BLaER1 treated with 17β-estradiol and CSF1 and Interleukin-3, amounts not matched to agents 10 nM and 100 nM (cell line): ENCODE measurements around the gene GRIK1.

ENCODE experiments used
- H3K27ac ChIP-seq, 11 experiments: shearing (Covaris generic); formaldehyde crosslinking; 2 replicates each; pipeline ENCODE4 v1.8.1; 2022
- H3K27me3 ChIP-seq, 11 experiments: shearing (Covaris generic); formaldehyde crosslinking; 2 replicates each; pipeline ENCODE4 v1.8.1; 2022
- H3K36me3 ChIP-seq, 11 experiments: shearing (Covaris generic); formaldehyde crosslinking; 2 replicates each; pipeline ENCODE4 v1.8.1; 2022
- H3K4me1 ChIP-seq, 10 experiments: shearing (Covaris generic); formaldehyde crosslinking; 2 replicates each; pipeline ENCODE4 v1.8.1; 2022
- H3K4me2 ChIP-seq, 11 experiments: shearing (Covaris generic); formaldehyde crosslinking; 2 replicates each; pipeline ENCODE4 v1.8.1; 2022
- H3K4me3 ChIP-seq, 10 experiments: shearing (Covaris generic); formaldehyde crosslinking; 2 replicates each; pipeline ENCODE4 v1.8.1; 2022
- H3K9ac ChIP-seq, 11 experiments: shearing (Covaris generic); formaldehyde crosslinking; 2 replicates each; pipeline ENCODE4 v1.8.1; 2022
- H3K9me3 ChIP-seq, 11 experiments: shearing (Covaris generic); formaldehyde crosslinking; replicated peaks in 1 of 11; 2 replicates each; pipeline ENCODE4 v1.8.1; 2022
- H4K20me1 ChIP-seq, 11 experiments: shearing (Covaris generic); formaldehyde crosslinking; 2 replicates each; pipeline ENCODE4 v1.8.1; 2022
- Cebpa-rat ChIP-seq, 11 experiments: shearing (Covaris generic); IDR thresholded peaks; 2 replicates each; pipeline ENCODE4 v1.8.1; 2022

The GRIK1 gene

DNA sequence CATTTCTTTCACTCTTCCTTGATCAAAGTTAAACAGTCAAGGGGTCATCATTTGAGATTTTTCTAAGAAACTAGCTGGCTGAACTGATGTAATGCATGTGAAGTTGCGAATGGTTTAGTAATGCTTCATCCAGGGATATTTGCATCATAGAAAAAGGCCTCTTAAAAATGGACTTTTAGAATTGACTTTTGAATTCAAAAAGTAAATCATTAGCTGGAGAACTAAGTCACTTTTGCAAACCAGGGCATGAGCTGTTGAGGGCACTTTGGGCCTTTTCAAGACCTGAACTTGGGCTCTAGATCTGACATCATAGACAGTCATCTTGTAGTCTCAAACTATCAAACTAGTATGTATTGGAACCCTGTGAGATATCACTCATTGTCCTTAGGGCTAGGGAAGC, 85.0 kb downstream of the GRIK1 start:
- Histone ChIP-seq H3K4me3 (no peak overlapping the region), H4K20me1 (no peaks in the 10 kb centered on the region), H3K27me3 (no peaks in the 10 kb centered on the region), H3K4me2 (no peak overlapping the region), H3K9me3 (no peaks in the 10 kb centered on the region), H3K9ac (no peak overlapping the region), H3K4me1 (no peaks in the 10 kb centered on the region), H3K36me3 (no peaks in the 10 kb centered on the region), H3K27ac (no peak overlapping the region)
- TF ChIP-seq Cebpa-rat (IDR thresholded peaks at IDR 0.05): no peak

DNA sequence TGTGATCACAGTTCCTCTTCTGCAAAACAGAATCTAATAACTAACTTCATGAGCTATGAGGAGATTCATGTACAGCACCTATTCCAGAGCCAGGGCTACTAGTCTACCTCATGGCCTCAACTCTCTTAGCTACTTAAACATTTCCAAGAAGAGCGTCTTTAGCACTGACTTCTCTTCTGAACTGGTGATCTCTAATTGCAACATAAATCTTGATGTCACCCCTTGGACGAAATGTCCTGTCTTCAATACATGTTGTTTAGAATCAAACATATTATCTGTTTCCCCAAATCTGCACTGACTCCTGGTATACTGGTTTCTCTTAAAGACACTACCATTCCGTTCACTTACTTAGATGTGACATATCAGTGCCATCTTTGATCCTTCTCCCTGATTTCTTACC, 88.2 kb downstream of the GRIK1 start:
- Histone ChIP-seq H3K27ac (no peak overlapping the region), H4K20me1 (no peaks in the 10 kb centered on the region), H3K9me3 (no peaks in the 10 kb centered on the region), H3K4me3 (no peak overlapping the region), H3K9ac (no peak overlapping the region), H3K27me3 (no peaks in the 10 kb centered on the region), H3K4me1 (no peaks in the 10 kb centered on the region), H3K36me3 (no peaks in the 10 kb centered on the region), H3K4me2 (no peak overlapping the region)
- no peak for TF ChIP-seq Cebpa-rat (IDR thresholded peaks at IDR 0.05)

DNA sequence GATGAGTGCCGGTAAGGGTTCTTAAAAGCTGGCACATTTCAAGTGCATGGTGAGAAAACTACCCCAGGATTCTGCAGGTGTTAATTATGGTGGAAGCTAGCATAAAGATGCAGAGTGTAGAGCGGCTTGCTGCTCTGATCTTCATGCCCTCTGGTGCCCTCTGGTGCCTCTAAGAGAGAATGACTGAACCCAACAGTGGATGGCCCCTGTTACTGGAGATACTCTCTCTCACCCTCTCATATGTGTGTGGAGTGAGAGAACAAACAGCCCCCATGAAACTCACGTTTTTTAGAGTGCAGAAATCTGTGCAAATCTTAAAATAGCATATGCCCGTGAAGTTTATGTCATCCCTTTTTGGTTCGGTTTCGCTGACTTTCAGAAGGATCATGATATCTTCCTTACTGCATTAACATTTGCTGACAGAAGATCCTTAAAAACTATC, 90.0 kb downstream of the GRIK1 start:
- Histone ChIP-seq H3K4me1 (no peaks in the 10 kb centered on the region), H4K20me1 (no peaks in the 10 kb centered on the region), H3K4me3 (no peak overlapping the region), H3K4me2 (no peak overlapping the region), H3K27ac (no peak overlapping the region), H3K9ac (no peak overlapping the region), H3K27me3 (no peaks in the 10 kb centered on the region), H3K9me3 (no peaks in the 10 kb centered on the region), H3K36me3 (no peaks in the 10 kb centered on the region)
- no peak for TF ChIP-seq Cebpa-rat (IDR thresholded peaks at IDR 0.05)

DNA sequence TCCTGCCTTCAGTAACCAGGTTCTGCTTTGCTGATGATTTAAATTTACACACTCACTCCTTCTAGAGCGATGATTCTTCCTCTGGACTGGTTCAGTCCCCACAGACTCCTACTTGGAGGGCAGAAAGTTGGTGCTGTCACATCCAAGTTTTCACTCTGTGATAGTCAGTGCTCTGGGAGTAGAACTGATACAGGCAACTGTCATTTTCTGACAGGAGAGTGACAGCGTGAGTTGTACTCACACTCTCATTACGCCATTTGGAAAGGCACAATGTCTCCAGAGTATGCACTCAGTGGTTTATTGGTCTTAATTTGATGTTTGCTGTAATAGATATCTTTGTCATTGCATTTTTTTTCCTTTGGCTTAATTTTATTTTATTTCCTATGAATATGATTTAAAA, 96.0 kb downstream of the GRIK1 start:
- H3K27ac ChIP-seq: no peak overlapping the region
- H3K27me3 ChIP-seq: no peaks in the 10 kb centered on the region
- no peak overlapping the region for H3K9ac ChIP-seq
- H3K4me2 ChIP-seq: no peak overlapping the region
- H3K36me3 ChIP-seq: no peaks in the 10 kb centered on the region
- no peak overlapping the region for H3K4me3 ChIP-seq
- no peaks in the 10 kb centered on the region for H3K9me3 ChIP-seq
- no peaks in the 10 kb centered on the region for H3K4me1 ChIP-seq
- H4K20me1 ChIP-seq: no peaks in the 10 kb centered on the region
- TF ChIP-seq Cebpa-rat (IDR thresholded peaks at IDR 0.05): no peak

DNA sequence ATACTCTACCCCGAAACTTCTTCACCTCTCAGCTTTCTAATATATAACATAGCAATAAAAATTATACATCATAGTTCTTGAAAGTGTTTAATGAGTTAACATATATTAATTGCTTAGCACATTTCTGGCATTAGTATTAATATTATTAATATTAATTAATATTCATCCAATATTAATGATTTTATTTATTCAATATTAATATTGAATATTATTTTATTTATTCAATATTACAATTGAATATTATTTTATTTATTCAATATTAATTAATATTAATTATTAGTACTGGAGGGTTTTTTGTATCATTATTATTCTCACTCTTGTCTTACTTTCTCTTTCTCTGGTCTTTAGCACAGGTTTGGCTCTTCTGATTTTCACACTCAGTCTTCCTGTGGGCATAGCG, 105.2 kb downstream of the GRIK1 start:
- Histone ChIP-seq H3K4me3 (no peak overlapping the region), H3K4me2 (no peak overlapping the region), H4K20me1 (no peaks in the 10 kb centered on the region), H3K27me3 (no peaks in the 10 kb centered on the region), H3K4me1 (no peaks in the 10 kb centered on the region), H3K9me3 (peaks cover 8 to 20% (median 17%) of the 10 kb centered on the region in 11 experiments; a peak in 21 of 22 replicates), H3K36me3 (no peaks in the 10 kb centered on the region), H3K9ac (no peak overlapping the region), H3K27ac (no peak overlapping the region)
- TF ChIP-seq Cebpa-rat (IDR thresholded peaks at IDR 0.05): no peak

DNA sequence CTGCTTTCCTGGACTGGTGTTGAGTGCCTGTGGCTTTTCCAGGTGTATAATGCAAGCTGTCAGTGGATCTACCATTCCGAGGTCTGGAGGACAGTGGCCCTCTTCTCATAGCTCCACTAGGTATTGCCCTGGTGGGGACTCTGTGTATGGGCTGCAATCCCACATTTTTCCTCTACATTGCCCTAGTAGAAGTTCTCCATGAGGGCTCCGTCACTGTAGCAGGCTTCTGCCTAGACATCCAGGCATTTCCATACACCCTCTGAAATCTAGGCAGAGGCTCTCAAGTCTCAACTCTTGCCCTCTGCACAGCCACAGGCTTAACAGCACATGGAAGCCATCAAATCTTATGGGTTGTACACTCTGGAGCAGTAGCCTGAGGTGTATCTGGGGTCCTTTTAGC, 107.6 kb downstream of the GRIK1 start:
- Histone ChIP-seq H3K36me3 (no peaks in the 10 kb centered on the region), H3K4me2 (no peak overlapping the region), H4K20me1 (no peaks in the 10 kb centered on the region), H3K9me3 (peaks cover 12 to 30% (median 20%) of the 10 kb centered on the region in 11 experiments), H3K9ac (no peak overlapping the region), H3K27ac (no peak overlapping the region), H3K27me3 (no peaks in the 10 kb centered on the region), H3K4me1 (no peaks in the 10 kb centered on the region), H3K4me3 (no peak overlapping the region)
- TF ChIP-seq Cebpa-rat (IDR thresholded peaks at IDR 0.05): no peak

DNA sequence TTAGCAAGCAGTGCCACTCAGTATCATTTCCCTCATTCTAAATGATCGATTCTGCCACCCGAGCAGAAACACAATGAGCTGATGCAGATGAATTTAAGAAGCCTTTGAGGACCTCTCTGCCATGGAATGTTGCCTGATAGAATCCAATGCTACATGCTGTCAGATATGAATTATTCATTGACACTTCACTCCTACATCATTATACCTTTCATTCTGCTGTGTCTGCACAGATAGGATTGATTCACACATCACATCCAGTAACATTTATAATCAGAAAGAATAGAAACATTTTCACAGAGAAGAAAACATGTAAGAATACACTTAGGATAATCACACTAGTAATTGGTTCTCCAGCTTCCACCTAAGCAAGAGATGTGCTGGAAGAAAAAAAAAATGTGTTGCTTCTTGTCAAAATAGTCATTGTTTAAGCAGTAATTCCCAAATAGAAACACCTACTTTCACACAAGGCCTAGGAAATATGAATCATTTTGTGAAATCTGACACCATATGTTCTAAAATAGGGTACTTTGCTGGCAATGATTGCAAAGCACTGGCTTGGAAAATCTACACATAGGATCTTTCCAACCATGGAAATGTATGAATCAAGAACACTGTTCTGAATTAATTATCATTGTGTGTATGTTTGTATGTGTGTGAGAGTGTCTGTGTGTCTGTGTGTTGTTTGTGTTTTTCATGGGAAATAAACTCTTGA, 110.1 kb downstream of the GRIK1 start:
- Histone ChIP-seq H3K4me2 (no peak overlapping the region), H3K27me3 (no peaks in the 10 kb centered on the region), H3K4me1 (no peaks in the 10 kb centered on the region), H3K36me3 (no peaks in the 10 kb centered on the region), H4K20me1 (no peaks in the 10 kb centered on the region), H3K4me3 (no peak overlapping the region), H3K9ac (no peak overlapping the region), H3K9me3 (peaks cover 12 to 30% (median 20%) of the 10 kb centered on the region in 11 experiments), H3K27ac (no peak overlapping the region)
- no peak for TF ChIP-seq Cebpa-rat (IDR thresholded peaks at IDR 0.05)

DNA sequence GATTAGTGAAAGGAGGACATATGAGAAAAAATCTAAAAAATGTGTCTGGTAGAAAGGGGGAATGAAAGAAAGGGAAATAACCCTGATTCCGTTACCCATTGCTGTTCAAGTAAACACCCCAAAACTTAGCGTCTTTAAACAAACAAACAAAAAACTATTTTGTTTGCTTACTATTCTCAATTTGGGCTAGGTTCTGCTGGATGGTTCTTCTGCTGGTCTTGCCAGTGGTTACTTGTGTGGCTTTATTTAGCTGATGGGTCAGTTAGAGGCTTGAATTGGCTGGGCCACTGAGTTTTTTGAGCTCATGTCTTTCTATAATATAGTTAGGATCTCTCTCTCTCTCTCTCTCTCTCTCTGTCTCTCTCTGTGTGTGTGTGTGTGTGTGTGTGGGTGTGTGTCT, 112.1 kb downstream of the GRIK1 start:
- Histone ChIP-seq H3K36me3 (no peaks in the 10 kb centered on the region), H3K9me3 (peaks cover 10 to 27% (median 17%) of the 10 kb centered on the region in 11 experiments), H3K27me3 (no peaks in the 10 kb centered on the region), H4K20me1 (no peaks in the 10 kb centered on the region), H3K4me1 (no peaks in the 10 kb centered on the region), H3K27ac (no peak overlapping the region), H3K4me3 (no peak overlapping the region), H3K9ac (no peak overlapping the region), H3K4me2 (no peak overlapping the region)
- TF ChIP-seq Cebpa-rat (IDR thresholded peaks at IDR 0.05): no peak

DNA sequence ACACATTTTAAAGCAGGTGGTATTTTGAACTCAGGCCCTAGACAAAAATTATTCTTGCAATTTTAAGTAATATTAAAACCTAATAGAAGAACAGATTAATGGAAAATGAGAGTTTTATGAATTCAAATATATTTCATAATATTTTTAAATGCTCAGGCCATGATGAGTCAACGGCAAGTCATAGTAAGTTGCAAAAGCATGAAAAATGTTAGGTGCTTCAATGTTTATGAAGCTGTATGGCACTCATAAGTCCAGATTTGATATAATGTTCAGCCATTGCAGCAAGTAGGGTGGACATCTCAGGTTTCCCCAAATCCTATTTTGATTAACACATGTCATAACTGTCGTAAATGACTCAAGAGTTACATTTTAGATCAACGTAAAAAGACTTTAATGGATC, 112.6 kb downstream of the GRIK1 start:
- Histone ChIP-seq H3K27ac (no peak overlapping the region), H3K9me3 (peaks cover 6 to 23% (median 12%) of the 10 kb centered on the region in 11 experiments; a peak in 21 of 22 replicates), H4K20me1 (no peaks in the 10 kb centered on the region), H3K36me3 (no peaks in the 10 kb centered on the region), H3K9ac (no peak overlapping the region), H3K4me3 (no peak overlapping the region), H3K4me1 (no peaks in the 10 kb centered on the region), H3K27me3 (no peaks in the 10 kb centered on the region), H3K4me2 (no peak overlapping the region)
- TF ChIP-seq Cebpa-rat (IDR thresholded peaks at IDR 0.05): no peak

DNA sequence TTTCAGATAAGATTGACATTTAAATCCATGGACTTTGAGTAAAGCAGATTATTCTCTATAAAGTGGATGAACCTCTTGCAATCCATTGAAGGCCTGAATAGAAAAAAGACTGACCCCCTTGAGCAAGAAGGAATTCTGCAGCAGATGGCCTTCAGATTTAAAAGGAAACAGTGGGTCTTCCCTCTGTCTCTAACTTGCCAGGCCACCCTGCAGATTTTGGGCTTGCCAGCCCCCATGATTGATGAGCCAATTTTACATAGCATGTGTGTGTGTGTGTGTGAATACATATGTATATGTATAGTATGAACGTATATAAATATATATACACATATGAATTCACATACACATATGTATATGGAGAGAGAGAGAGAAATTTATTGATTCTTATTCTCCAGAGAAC, 113.4 kb downstream of the GRIK1 start:
- peaks cover 0 to 14% (median 6%) of the 10 kb centered on the region in 11 experiments; a peak in 11 of 22 replicates for H3K9me3 ChIP-seq
- no peak for TF ChIP-seq Cebpa-rat (IDR thresholded peaks at IDR 0.05)
- no peak overlapping the region for H3K9ac ChIP-seq
- no peak overlapping the region for H3K27ac ChIP-seq
- H3K36me3 ChIP-seq: no peaks in the 10 kb centered on the region
- no peaks in the 10 kb centered on the region for H4K20me1 ChIP-seq
- H3K4me2 ChIP-seq: no peak overlapping the region
- no peak overlapping the region for H3K4me3 ChIP-seq
- no peaks in the 10 kb centered on the region for H3K27me3 ChIP-seq
- no peaks in the 10 kb centered on the region for H3K4me1 ChIP-seq
